ENCODE measurements around the gene KCNJ18. TPM values are rescaled to one million over a fixed set of nuclear protein-coding genes. Genes with fewer than 3 reads are reported as not detected.
"Not testable (repeated sequence)": the region's sequence is repeated elsewhere in the genome, so short reads cannot be mapped to it uniquely, and the experiment has no call there.

KCNJ18 gene
- total RNA-seq, 2 donors from 2014 or later = not detected

DNA sequence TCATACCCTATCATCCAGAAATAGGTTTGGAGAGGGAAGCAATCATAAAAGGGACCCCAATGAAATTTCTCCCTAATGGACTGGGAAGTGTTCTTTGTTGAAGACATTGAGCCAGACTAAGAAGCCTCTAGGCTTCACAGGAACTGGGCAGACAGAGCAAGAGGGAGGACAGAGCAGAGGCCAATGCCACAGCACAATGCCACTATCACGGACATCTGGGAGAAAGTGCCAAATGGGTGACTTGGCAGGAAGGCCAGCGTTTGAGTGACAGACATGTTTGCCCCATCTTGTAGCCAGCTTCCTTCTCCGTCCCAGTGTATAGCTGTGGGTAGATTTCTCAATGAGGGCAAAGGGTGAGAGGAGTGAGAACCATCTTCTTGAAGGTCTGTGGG lies 16.6 kb upstream of the KCNJ18 start:
- H3K4me3 Mint-ChIP-seq; H3K36me3 Mint-ChIP-seq (ENCODE audit: insufficient read depth in 2 of 2); H3K9me3 Mint-ChIP-seq; H3K4me1 Mint-ChIP-seq (ENCODE audit: low read depth); H3K27me3 Mint-ChIP-seq (ENCODE audit: low read depth); H3K27ac Mint-ChIP-seq; ATAC-seq (replicated peaks in 1 of 2); DNase-seq: not testable (repeated sequence)

DNA sequence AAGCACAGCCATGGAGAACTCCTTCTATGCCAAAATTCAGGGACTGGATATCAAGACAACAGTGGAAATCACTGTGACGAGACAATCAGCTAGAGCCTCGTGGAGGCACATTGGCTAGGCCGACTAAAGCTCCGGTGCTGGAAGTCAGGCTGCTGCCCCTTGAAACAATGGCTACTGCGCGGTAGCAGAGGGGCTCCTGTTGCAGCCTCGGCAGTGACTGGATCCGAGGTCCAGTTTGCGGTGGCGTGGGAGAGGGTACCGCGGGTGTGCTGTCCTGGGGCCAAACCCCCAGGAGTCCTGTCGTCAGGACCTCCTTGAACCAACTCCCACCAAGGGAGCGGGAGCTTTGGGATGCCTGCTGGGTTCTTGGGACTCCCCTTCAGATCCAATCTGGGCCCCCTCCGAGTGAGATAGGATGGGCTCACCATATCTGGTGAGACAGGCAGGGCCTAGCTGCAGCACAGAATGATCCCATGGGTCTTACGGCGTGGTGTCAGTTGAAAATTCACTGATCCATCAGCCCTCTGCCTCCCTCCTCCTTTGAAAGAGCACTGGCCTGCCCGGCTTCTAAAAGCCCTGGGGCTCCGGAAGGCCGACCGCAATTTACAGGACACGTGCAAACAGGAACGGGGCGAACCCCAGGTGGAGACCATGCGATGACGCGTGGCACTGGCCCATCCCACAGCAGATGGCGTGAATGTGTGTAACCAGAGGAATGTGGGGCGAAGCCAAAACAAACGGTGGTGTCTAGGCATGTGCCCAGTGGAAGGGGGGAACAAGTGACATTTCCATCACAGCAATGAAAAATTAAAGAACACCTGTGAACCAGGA lies 15.8 kb upstream of the KCNJ18 start:
- peaks cover 4 to 9% of the 10 kb centered on the region in 2 donors for H3K36me3 Mint-ChIP-seq (ENCODE audit: insufficient read depth in 2 of 2)
- H3K9me3 Mint-ChIP-seq = peaks cover 0 to 6% of the 10 kb centered on the region in 2 donors
- ATAC-seq (replicated peaks in 1 of 2) = no peak
- DNase-seq = no peak
- H3K27ac Mint-ChIP-seq = no peak overlapping the region
- H3K4me3 Mint-ChIP-seq = no peak overlapping the region
- peaks cover 6% of the 10 kb centered on the region for H3K27me3 Mint-ChIP-seq (ENCODE audit: low read depth)
- no peaks in the 10 kb centered on the region for H3K4me1 Mint-ChIP-seq (ENCODE audit: low read depth)

DNA sequence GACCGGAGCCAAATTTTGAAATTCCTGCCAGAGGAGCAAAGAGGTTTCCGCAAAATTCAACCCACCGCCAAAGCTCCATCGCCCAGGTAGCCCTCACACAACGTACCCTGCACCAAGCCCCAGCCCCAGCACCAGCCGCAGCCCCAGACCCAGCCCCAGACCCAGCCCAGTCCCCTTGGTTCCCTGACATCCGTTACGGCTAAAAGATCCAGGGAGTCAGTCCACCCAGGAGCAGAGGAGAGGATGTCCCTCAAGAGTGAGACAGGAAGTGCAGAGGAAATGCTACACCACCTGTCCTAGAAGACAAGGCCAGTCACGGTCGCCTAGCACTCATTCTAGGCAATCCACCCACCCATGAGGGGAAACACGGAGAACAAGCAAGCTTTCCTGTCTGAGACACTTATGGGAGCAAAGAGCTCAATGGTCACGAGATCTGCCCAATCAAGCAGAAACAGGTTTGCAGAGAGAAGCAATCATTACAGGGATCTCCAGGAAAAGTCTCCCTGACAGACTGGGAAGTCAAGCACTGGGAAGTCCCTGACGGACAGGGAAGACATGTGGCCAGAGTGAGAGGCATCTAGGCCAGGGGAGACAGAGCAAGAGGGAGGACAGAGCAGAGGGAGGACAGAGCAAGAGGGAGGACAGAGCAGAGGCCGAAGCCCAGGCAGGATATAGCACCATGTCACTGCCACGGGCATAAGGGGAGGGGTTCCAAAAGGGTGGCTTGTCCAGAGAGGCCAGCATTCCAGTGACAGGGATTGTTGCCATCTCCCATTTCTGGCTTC lies 15.0 kb upstream of the KCNJ18 start:
- H3K36me3 Mint-ChIP-seq (ENCODE audit: insufficient read depth in 2 of 2) = peaks cover 4 to 9% of the 10 kb centered on the region in 2 donors

DNA sequence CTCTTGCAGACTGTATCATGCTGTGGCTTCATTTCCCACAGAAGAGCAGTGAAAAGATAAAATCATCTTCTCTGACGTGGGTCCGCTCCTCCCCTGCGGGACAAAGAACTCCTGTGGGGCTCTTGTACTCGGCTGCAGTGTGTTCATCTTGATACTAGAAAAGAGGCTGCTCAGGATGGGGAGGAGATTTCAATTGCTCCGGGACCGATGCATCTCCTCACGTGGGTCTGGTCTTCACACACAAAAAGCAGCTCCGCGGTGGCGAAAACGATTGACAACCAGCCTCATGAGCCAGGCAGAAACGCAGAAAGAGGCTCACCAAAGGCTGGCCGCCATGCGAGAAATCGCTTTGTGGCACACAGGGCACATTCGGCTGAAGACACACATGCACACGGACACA lies 14.4 kb upstream of the KCNJ18 start:
- DNase-seq = no peak
- no peak for ATAC-seq (replicated peaks in 1 of 2)
- H3K36me3 Mint-ChIP-seq (ENCODE audit: insufficient read depth in 2 of 2) = peaks cover 4 to 9% of the 10 kb centered on the region in 2 donors
- H3K9me3 Mint-ChIP-seq = peaks cover 0 to 6% of the 10 kb centered on the region in 2 donors
- H3K27ac Mint-ChIP-seq = no peak overlapping the region
- no peaks in the 10 kb centered on the region for H3K4me1 Mint-ChIP-seq (ENCODE audit: low read depth)
- peaks cover 6% of the 10 kb centered on the region for H3K27me3 Mint-ChIP-seq (ENCODE audit: low read depth)
- H3K4me3 Mint-ChIP-seq = no peak overlapping the region

More for the DNA sequence above, 15.0 kb upstream of the KCNJ18 start:
- H3K4me1 Mint-ChIP-seq (ENCODE audit: low read depth) = no peaks in the 10 kb centered on the region
- no peak overlapping the region for H3K4me3 Mint-ChIP-seq
- ATAC-seq (replicated peaks in 1 of 2) (no peak), DNase-seq (no peak)
- H3K27ac Mint-ChIP-seq = no peak overlapping the region
- peaks cover 0 to 6% of the 10 kb centered on the region in 2 donors for H3K9me3 Mint-ChIP-seq
- peaks cover 6% of the 10 kb centered on the region for H3K27me3 Mint-ChIP-seq (ENCODE audit: low read depth)

DNA sequence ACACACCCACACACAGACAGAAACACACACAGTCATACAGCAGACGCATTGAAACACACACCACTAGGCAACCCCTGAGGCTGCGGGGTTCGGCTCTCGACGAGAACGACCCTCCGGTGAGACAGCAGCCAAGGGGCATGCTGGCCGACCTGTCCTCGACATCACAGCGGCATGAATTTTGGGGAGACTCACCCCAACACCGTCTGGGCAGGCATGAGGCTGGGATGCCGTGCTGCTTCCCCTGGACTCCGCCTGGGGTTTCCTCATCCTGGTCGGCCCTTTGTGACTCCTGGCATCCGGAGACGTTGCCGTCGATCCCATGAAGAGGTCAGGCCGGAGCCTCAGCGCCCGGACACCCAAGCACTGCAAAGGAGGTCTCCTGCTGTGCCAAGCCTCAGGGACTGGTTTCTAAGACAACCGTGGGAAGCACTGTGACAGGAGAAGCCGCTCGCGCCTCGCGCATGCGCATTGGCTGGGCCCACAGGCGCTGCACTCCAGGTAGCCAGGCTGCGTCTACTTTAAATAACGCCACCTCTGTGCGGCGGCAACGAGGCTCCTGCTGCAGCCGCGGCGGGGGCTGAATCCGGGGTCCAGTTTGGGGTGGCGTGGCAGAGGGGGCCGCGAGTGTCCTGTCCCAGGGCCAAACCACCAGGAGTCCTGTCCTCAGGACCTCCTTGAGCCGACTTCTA lies 13.8 kb upstream of the KCNJ18 start:
- peaks cover 0 to 3% of the 10 kb centered on the region in 2 donors for H3K9me3 Mint-ChIP-seq
- no peaks in the 10 kb centered on the region for H3K4me1 Mint-ChIP-seq (ENCODE audit: low read depth)
- ATAC-seq (replicated peaks in 1 of 2) (no peak), DNase-seq (no peak)
- no peak overlapping the region for H3K27ac Mint-ChIP-seq
- H3K36me3 Mint-ChIP-seq (ENCODE audit: insufficient read depth in 2 of 2) = peaks cover 3 to 5% of the 10 kb centered on the region in 2 donors
- H3K4me3 Mint-ChIP-seq = no peak overlapping the region
- H3K27me3 Mint-ChIP-seq (ENCODE audit: low read depth) = peaks cover 6% of the 10 kb centered on the region

DNA sequence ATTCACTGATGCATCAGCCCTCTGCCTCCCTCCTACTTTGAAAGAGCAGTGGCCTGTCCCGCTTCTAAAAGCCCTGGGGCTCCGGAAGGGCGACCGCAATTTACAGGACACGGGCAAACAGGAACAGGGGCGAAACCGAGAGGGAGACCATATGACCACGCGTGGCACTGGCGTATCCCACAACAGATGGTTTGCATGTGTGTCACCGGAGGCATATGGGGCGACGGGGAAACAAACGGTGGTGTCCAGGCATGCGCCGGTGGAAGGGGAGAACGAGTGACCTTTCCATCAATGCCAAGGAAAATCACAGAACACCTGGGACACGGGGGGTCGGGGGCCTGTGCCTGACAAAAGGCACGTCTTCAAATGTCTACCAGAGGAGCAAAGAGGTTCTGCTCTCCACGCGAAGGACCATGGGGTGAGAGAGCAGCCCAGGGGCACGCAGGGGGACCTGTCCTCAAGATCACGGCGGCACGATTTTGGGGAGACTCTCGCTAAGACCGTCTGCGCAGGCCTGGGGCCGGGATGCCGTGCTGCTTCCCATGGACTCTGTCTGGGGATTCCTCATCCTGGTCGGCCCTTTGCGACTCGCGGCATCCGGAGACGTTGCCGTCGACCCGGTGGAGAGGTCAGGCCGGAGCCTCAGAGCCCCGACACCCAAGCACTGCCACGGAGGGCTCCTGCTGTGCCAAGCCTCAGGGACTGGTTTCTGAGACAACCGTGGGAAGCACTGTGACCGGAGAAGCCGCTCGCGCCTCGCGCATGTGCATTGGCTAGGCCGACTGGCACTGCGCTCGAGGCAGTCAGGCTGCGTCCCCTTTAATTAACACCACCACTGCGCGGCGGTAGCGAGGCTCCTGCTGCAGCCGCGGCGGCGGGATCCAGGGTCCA lies 12.8 kb upstream of the KCNJ18 start:
- DNase-seq (no peak), ATAC-seq (replicated peaks in 1 of 2) (no peak)
- no peak overlapping the region for H3K4me3 Mint-ChIP-seq
- H3K4me1 Mint-ChIP-seq (ENCODE audit: low read depth) = no peaks in the 10 kb centered on the region
- peaks cover 6% of the 10 kb centered on the region for H3K27me3 Mint-ChIP-seq (ENCODE audit: low read depth)
- H3K27ac Mint-ChIP-seq = no peak overlapping the region
- peaks cover 0 to 3% of the 10 kb centered on the region in 2 donors for H3K9me3 Mint-ChIP-seq
- peaks cover 2 to 4% of the 10 kb centered on the region in 2 donors for H3K36me3 Mint-ChIP-seq (ENCODE audit: insufficient read depth in 2 of 2)

DNA sequence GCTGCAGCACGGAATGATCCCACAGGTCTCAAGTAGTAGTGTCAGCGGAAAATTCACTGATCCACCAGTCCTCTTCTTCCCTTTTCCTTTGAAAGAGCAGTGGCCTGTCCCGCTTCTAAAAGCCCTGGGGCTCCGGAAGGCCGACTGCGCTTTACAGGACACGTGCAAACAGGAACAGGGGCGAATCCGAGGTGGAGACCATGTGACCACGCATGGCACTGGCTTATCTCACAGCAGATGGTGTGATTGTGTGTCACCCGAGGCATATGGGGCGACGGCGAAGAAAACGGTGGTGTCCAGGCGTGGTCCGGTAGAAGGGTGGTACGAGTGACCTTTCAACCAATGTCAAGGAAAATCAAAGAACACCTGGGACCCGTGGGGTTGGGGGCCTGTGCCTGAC lies 12.0 kb upstream of the KCNJ18 start:
- peaks cover 2 to 4% of the 10 kb centered on the region in 2 donors for H3K36me3 Mint-ChIP-seq (ENCODE audit: insufficient read depth in 2 of 2)
- H3K27ac Mint-ChIP-seq = no peak overlapping the region
- DNase-seq (no peak), ATAC-seq (replicated peaks in 1 of 2) (no peak)
- peaks cover 6% of the 10 kb centered on the region for H3K27me3 Mint-ChIP-seq (ENCODE audit: low read depth)
- H3K4me1 Mint-ChIP-seq (ENCODE audit: low read depth) = no peaks in the 10 kb centered on the region
- H3K4me3 Mint-ChIP-seq = no peak overlapping the region
- peaks cover 0 to 3% of the 10 kb centered on the region in 2 donors for H3K9me3 Mint-ChIP-seq

DNA sequence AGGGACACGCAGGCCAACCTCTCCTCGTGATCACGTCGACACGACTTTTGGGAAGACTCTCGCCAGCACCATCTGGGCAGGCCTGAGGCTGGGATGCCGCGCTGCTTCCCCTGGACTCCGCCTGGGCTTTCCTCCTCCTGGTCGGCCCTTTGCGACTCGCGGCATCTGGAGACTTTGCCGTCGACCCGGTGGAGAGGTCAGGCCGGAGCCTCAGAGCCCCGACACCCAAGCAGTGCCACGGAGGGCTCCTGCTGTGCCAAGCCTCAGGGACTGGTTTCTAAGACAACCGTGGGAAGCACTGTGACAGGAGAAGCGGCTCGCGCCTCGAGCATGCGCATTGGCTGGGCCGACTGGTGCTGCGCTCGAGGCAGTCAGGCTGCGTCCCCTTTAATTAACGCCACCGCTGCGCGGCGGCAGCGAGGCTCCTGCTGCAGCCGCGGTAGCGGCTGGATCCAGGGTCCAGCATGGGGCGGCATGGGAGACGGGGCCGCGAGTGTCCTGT lies 11.4 kb upstream of the KCNJ18 start:
- H3K4me1 Mint-ChIP-seq (ENCODE audit: low read depth); H3K27me3 Mint-ChIP-seq (ENCODE audit: low read depth); H3K36me3 Mint-ChIP-seq (ENCODE audit: insufficient read depth in 2 of 2); ATAC-seq (replicated peaks in 1 of 2); DNase-seq; H3K27ac Mint-ChIP-seq; H3K9me3 Mint-ChIP-seq; H3K4me3 Mint-ChIP-seq: not testable (repeated sequence)

DNA sequence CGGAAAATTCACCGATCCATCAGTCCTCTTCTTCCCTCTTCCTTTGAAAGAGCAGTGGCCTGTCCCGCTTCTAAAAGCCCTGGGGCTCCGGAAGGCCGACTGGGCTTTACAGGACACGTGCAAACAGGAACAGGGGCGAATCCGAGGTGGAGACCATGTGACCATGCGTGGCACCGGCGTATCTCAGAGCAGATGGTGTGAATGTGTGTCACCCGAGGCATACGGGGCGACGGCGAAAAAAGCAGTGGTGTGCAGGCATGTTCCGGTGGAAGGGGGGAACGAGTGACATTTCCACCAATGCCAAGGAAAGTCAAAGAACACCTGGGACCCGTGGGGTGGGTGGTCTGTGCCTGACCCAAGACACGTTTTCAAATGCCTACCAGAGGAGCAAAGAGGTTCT lies 10.7 kb upstream of the KCNJ18 start:
- H3K36me3 Mint-ChIP-seq (ENCODE audit: insufficient read depth in 2 of 2); H3K27me3 Mint-ChIP-seq (ENCODE audit: low read depth); ATAC-seq (replicated peaks in 1 of 2); H3K27ac Mint-ChIP-seq; DNase-seq; H3K4me1 Mint-ChIP-seq (ENCODE audit: low read depth); H3K4me3 Mint-ChIP-seq; H3K9me3 Mint-ChIP-seq: not testable (repeated sequence)

DNA sequence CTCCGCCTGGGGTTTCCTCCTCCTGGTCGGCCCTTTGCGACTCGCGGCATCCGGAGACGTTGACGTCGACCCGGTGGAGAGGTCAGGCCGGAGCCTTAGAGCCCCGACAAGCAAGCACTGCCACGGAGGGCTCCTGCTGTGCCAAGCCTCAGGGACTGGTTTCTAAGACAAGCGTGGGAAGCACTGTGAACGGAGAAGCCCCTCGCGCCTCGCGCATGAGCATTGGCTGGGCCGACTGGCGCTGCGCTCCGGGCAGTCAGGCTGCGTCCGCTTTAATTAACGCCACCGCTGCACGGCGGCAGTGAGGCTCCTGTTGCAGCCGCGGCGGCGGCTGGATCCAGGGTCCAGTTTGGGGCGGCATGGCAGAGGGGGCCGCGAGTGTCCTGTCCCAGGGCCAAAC lies 10.2 kb upstream of the KCNJ18 start:
- not testable (repeated sequence) for H3K36me3 Mint-ChIP-seq (ENCODE audit: insufficient read depth in 2 of 2); H3K27me3 Mint-ChIP-seq (ENCODE audit: low read depth); ATAC-seq (replicated peaks in 1 of 2); H3K4me1 Mint-ChIP-seq (ENCODE audit: low read depth); H3K27ac Mint-ChIP-seq; H3K9me3 Mint-ChIP-seq; H3K4me3 Mint-ChIP-seq; DNase-seq

DNA sequence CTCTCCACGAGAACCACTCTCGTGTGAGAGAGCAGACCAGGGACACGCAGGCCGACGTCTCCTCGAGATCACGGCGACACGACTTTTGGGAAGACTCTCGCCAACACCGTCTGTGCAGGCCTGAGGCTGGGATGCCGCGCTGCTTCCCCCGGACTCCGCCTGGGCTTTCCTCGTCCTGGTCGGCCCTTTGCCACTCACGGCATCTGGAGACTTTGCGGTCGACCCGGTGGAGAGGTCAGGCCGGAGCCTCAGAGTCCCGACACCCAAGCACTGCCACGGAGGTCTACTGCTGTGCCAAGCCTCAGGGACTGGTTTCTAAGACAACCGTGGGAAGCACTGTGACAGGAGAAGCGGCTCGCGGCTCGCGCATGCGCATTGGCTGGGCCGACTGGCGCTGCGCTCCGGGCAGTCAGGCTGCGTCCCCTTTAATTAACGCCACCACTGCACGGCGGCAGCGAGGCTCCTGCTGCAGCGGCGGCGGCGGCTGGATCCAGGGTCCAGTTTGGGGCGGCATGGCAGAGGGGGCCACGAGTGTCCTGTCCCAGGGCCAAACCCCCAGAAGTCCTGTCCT lies 9.1 kb upstream of the KCNJ18 start:
- not testable (repeated sequence) for H3K4me1 Mint-ChIP-seq (ENCODE audit: low read depth); H3K27ac Mint-ChIP-seq; H3K36me3 Mint-ChIP-seq (ENCODE audit: insufficient read depth in 2 of 2); DNase-seq; H3K27me3 Mint-ChIP-seq (ENCODE audit: low read depth); H3K9me3 Mint-ChIP-seq; ATAC-seq (replicated peaks in 1 of 2); H3K4me3 Mint-ChIP-seq

DNA sequence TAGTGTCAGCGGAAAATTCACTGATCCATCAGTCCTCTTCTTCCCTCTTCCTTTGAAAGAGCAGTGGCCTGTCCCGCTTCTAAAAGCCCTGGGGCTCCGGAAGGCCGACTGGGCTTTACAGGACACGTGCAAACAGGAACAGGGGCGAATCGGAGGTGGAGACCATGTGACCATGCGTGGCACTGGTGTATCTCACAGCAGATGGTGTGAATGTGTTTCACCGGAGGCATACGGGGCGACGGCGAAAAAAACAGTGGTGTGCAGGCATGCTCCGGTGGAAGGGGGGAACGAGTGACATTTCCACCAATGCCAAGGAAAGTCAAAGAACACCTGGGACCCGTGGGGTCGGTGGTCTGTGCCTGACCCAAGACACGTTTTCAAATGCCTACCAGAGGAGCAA lies 8.4 kb upstream of the KCNJ18 start:
- not testable (repeated sequence) for H3K36me3 Mint-ChIP-seq (ENCODE audit: insufficient read depth in 2 of 2); H3K9me3 Mint-ChIP-seq; H3K4me1 Mint-ChIP-seq (ENCODE audit: low read depth); DNase-seq; ATAC-seq (replicated peaks in 1 of 2); H3K4me3 Mint-ChIP-seq; H3K27me3 Mint-ChIP-seq (ENCODE audit: low read depth); H3K27ac Mint-ChIP-seq
